Inflammatory macrophage (primary cell): Measurements from ENCODE around the gene LIG1.

Source experiments
- DNase-seq, 2 donors: peaks; one replicate each; pipeline ENCODE4 v3.0.0-alpha.2; 2020 to 2022

The LIG1 gene

GRCh38 chr19:48069435-48069834, 100.7 kb downstream of the LIG1 start:
- no peak for DNase-seq
